ENCODE results near the gene PIGU. TPM values are rescaled to one million over a fixed set of nuclear protein-coding genes. Genes with fewer than 3 reads are reported as not detected.
A peak's percentile ranks its signal among the peaks of the same experiment; 100 is the strongest.

PIGU gene
- total and polyA plus RNA-seq, 2 of the 13 experiments (the other 11 are each of a cell fraction or from before 2014, with no cell fraction given) = 45.5 to 231 TPM

DNA sequence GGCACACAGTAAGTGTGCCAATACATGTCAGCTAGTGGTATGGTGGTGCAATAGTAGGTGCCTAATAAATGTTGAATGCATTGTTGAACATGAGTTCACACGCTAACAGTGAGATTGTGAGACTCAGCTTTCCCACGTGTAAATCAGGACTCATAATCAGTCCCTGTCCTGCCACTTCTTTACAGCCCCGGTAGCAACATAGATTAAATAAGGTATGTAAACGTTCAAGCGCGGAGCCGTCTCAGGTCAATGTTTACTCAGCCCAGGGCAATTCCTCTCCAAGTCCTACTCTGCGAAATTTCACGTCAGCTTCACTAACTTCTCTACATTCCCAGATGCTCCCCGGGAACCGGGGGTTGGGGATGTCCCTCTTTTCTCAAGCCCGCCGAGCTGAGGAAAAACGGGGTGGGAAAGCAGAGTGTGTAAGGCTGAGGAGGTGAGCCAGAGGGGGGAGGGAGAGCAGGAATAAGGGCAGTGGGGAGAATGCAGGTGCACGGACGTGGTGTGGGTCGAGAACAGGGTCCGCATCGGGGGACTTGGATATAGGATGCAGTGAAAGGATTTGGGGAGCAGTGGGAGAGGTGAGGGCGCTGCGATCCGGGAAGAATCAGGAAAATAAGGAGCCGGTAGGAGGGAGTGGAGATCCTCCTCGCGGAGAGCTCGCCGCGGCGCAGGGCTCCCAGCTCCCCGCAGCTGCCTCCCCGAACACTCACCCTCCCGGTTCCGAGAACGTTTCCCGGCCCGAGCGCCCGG, 26.7 kb upstream of the PIGU start (continued):
- TF ChIP-seq, protein P1, sequence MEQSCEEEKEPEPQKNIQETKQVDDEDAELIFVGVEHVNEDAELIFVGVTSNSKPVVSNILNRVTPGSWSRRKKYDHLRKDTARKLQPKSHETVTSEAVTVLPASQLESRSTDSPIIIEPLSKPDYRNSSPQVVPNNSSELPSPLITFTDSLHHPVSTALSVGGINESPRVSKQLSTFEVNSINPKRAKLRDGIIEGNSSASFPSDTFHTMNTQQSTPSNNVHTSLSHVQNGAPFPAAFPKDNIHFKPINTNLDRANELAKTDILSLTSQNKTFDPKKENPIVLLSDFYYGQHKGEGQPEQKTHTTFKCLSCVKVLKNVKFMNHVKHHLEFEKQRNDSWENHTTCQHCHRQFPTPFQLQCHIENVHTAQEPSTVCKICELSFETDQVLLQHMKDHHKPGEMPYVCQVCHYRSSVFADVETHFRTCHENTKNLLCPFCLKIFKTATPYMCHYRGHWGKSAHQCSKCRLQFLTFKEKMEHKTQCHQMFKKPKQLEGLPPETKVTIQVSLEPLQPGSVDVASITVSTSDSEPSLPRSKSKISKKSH (CRISPR knock-in tag; IDR thresholded peaks at IDR 0.05; ENCODE audit: borderline replicate concordance) = no peak
- peak; percentile 67; the same call in 1 of the 2 replicates for TF ChIP-seq FOXK1 (CRISPR knock-in tag; IDR thresholded peaks at IDR 0.05; ENCODE audit: borderline replicate concordance, low read depth)
- TF ChIP-seq ZBTB20 (CRISPR knock-in tag; IDR thresholded peaks at IDR 0.05; ENCODE audit: borderline replicate concordance, low read depth) = peak; percentile 98
- TF ChIP-seq, protein P2, sequence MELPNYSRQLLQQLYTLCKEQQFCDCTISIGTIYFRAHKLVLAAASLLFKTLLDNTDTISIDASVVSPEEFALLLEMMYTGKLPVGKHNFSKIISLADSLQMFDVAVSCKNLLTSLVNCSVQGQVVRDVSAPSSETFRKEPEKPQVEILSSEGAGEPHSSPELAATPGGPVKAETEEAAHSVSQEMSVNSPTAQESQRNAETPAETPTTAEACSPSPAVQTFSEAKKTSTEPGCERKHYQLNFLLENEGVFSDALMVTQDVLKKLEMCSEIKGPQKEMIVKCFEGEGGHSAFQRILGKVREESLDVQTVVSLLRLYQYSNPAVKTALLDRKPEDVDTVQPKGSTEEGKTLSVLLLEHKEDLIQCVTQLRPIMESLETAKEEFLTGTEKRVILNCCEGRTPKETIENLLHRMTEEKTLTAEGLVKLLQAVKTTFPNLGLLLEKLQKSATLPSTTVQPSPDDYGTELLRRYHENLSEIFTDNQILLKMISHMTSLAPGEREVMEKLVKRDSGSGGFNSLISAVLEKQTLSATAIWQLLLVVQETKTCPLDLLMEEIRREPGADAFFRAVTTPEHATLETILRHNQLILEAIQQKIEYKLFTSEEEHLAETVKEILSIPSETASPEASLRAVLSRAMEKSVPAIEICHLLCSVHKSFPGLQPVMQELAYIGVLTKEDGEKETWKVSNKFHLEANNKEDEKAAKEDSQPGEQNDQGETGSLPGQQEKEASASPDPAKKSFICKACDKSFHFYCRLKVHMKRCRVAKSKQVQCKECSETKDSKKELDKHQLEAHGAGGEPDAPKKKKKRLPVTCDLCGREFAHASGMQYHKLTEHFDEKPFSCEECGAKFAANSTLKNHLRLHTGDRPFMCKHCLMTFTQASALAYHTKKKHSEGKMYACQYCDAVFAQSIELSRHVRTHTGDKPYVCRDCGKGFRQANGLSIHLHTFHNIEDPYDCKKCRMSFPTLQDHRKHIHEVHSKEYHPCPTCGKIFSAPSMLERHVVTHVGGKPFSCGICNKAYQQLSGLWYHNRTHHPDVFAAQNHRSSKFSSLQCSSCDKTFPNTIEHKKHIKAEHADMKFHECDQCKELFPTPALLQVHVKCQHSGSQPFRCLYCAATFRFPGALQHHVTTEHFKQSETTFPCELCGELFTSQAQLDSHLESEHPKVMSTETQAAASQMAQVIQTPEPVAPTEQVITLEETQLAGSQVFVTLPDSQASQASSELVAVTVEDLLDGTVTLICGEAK (IDR thresholded peaks at IDR 0.05) = no peak
- TF ChIP-seq, protein P2 (CRISPR knock-in tag; IDR thresholded peaks at IDR 0.05) = peak; percentile 36
- TF ChIP-seq ZKSCAN1 (IDR thresholded peaks at IDR 0.05; ENCODE audit: low read length) = 0 out of 2 replicates have a peak, but pooled peaks have one; percentile 12
- peak; percentile 16; the same call in 1 of the 2 replicates for TF ChIP-seq ZNF816 (CRISPR knock-in tag; IDR thresholded peaks at IDR 0.05; ENCODE audit: borderline replicate concordance)
- no peak for TF ChIP-seq MTA3 (CRISPR knock-in tag; IDR thresholded peaks at IDR 0.05)
- no peak; the same call in 1 of the 2 replicates for TF ChIP-seq ZFP1 (CRISPR knock-in tag; IDR thresholded peaks at IDR 0.05)
- TF ChIP-seq, protein P3, sequence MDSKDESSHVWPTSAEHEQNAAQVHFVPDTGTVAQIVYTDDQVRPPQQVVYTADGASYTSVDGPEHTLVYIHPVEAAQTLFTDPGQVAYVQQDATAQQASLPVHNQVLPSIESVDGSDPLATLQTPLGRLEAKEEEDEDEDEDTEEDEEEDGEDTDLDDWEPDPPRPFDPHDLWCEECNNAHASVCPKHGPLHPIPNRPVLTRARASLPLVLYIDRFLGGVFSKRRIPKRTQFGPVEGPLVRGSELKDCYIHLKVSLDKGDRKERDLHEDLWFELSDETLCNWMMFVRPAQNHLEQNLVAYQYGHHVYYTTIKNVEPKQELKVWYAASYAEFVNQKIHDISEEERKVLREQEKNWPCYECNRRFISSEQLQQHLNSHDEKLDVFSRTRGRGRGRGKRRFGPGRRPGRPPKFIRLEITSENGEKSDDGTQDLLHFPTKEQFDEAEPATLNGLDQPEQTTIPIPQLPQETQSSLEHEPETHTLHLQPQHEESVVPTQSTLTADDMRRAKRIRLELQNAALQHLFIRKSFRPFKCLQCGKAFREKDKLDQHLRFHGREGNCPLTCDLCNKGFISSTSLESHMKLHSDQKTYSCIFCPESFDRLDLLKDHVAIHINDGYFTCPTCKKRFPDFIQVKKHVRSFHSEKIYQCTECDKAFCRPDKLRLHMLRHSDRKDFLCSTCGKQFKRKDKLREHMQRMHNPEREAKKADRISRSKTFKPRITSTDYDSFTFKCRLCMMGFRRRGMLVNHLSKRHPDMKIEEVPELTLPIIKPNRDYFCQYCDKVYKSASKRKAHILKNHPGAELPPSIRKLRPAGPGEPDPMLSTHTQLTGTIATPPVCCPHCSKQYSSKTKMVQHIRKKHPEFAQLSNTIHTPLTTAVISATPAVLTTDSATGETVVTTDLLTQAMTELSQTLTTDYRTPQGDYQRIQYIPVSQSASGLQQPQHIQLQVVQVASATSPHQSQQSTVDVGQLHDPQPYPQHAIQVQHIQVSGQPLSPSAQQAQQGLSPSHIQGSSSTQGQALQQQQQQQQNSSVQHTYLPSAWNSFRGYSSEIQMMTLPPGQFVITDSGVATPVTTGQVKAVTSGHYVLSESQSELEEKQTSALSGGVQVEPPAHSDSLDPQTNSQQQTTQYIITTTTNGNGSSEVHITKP (CRISPR knock-in tag; IDR thresholded peaks at IDR 0.05; ENCODE audit: low read depth) = no peak
- 0 out of 2 replicates have a peak, but pooled peaks have one; percentile 52 for TF ChIP-seq REL (CRISPR knock-in tag; conservative IDR thresholded peaks at IDR 0.05)
- TF ChIP-seq ZNF577 (CRISPR knock-in tag; IDR thresholded peaks at IDR 0.05; ENCODE audit: borderline replicate concordance, low read depth) = no peak
- TF ChIP-seq, protein P4, sequence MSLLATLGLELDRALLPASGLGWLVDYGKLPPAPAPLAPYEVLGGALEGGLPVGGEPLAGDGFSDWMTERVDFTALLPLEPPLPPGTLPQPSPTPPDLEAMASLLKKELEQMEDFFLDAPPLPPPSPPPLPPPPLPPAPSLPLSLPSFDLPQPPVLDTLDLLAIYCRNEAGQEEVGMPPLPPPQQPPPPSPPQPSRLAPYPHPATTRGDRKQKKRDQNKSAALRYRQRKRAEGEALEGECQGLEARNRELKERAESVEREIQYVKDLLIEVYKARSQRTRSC (CRISPR knock-in tag; IDR thresholded peaks at IDR 0.05; ENCODE audit: low read depth) = no peak
